Mucosa of stomach (tissue), 1 donor: ENCODE results near the gene TNNT1.

ENCODE experiments used
- H3K27me3 ChIP-seq: one replicate; pipeline ENCODE4 v1.7.0; 2013; ENCODE audit warnings: mild to moderate bottlenecking, low read length; ENCODE audit not compliant: control insufficient read depth, insufficient read depth
- H3K36me3 ChIP-seq: one replicate; pipeline ENCODE4 v1.7.0; 2013; ENCODE audit warnings: low read length; ENCODE audit not compliant: control insufficient read depth, insufficient read depth
- H3K4me1 ChIP-seq: one replicate; pipeline ENCODE4 v1.7.0; 2013; ENCODE audit warnings: mild to moderate bottlenecking, low read length; ENCODE audit not compliant: control insufficient read depth, insufficient read depth
- H3K4me3 ChIP-seq: one replicate; pipeline ENCODE4 v1.7.0; 2013; ENCODE audit warnings: low read length
- H3K9ac ChIP-seq: one replicate; pipeline ENCODE4 v1.7.0; 2013; ENCODE audit warnings: mild to moderate bottlenecking, low read length, moderate library complexity
- H3K9me3 ChIP-seq: one replicate; pipeline ENCODE4 v1.7.0; 2013; ENCODE audit warnings: mild to moderate bottlenecking, low read length, moderate library complexity; ENCODE audit not compliant: control insufficient read depth
- donor health status: Pancreatic carcinoma.

The TNNT1 gene

GRCh38 chr19:55147545-55148251, 1.3 kb downstream of the TNNT1 start:
- no peaks in the 10 kb centered on the region for H3K36me3 ChIP-seq
- peaks cover 56% of the 10 kb centered on the region for H3K27me3 ChIP-seq
- no peaks in the 10 kb centered on the region for H3K9me3 ChIP-seq
- no peaks in the 10 kb centered on the region for H3K4me1 ChIP-seq
- H3K4me3 ChIP-seq, result no peak overlapping the region
- H3K9ac ChIP-seq, result no peak overlapping the region

GRCh38 chr19:55146705-55147273, 2.2 kb downstream of the TNNT1 start:
- Histone ChIP-seq H3K36me3 (no peaks in the 10 kb centered on the region), H3K4me1 (no peaks in the 10 kb centered on the region), H3K27me3 (peaks cover 58% of the 10 kb centered on the region), H3K9me3 (no peaks in the 10 kb centered on the region), H3K9ac (no peak overlapping the region), H3K4me3 (no peak overlapping the region)

- H3K9ac ChIP-seq, result no peak overlapping the region
- H3K4me1 ChIP-seq, result no peaks in the 10 kb centered on the region
- no peaks in the 10 kb centered on the region for H3K9me3 ChIP-seq
- peaks cover 64% of the 10 kb centered on the region for H3K27me3 ChIP-seq
- H3K36me3 ChIP-seq, result no peaks in the 10 kb centered on the region
- no peak overlapping the region for H3K4me3 ChIP-seq
These were observed 2.8 kb downstream of the TNNT1 start for GRCh38 chr19:55146078-55146704.

- H3K4me1 ChIP-seq, result no peaks in the 10 kb centered on the region
- peaks cover 66% of the 10 kb centered on the region for H3K27me3 ChIP-seq
- H3K36me3 ChIP-seq, result no peaks in the 10 kb centered on the region
- no peak overlapping the region for H3K9ac ChIP-seq
- no peaks in the 10 kb centered on the region for H3K9me3 ChIP-seq
- no peak overlapping the region for H3K4me3 ChIP-seq
These were observed 3.8 kb downstream of the TNNT1 start for GRCh38 chr19:55145232-55145631.

GRCh38 chr19:55141696-55142095, 7.3 kb downstream of the TNNT1 start:
- Histone ChIP-seq H3K4me1 (no peaks in the 10 kb centered on the region), H3K9me3 (no peaks in the 10 kb centered on the region), H3K27me3 (peaks cover 37% of the 10 kb centered on the region), H3K9ac (no peak overlapping the region), H3K4me3 (no peak overlapping the region), H3K36me3 (no peaks in the 10 kb centered on the region)

GRCh38 chr19:55137915-55138314, 11.1 kb downstream of the TNNT1 start:
- Histone ChIP-seq H3K9ac (no peak overlapping the region), H3K27me3 (peaks cover 23% of the 10 kb centered on the region), H3K36me3 (no peaks in the 10 kb centered on the region), H3K9me3 (no peaks in the 10 kb centered on the region), H3K4me3 (no peak overlapping the region), H3K4me1 (no peaks in the 10 kb centered on the region)

GRCh38 chr19:55136399-55137102, 12.5 kb downstream of the TNNT1 start:
- no peaks in the 10 kb centered on the region for H3K36me3 ChIP-seq
- H3K27me3 ChIP-seq, result peaks cover 24% of the 10 kb centered on the region
- H3K4me3 ChIP-seq, result no peak overlapping the region
- no peak overlapping the region for H3K9ac ChIP-seq
- H3K9me3 ChIP-seq, result no peaks in the 10 kb centered on the region
- H3K4me1 ChIP-seq, result no peaks in the 10 kb centered on the region

- peaks cover 16% of the 10 kb centered on the region for H3K27me3 ChIP-seq
- no peak overlapping the region for H3K4me3 ChIP-seq
- no peaks in the 10 kb centered on the region for H3K9me3 ChIP-seq
These were observed 14.3 kb downstream of the TNNT1 start for GRCh38 chr19:55134736-55135135.

GRCh38 chr19:55133639-55134444, 15.2 kb downstream of the TNNT1 start:
- Histone ChIP-seq H3K4me1 (no peaks in the 10 kb centered on the region), H3K9me3 (no peaks in the 10 kb centered on the region), H3K36me3 (no peaks in the 10 kb centered on the region), H3K4me3 (no peak overlapping the region), H3K9ac (no peak overlapping the region), H3K27me3 (peaks cover 16% of the 10 kb centered on the region)

More at GRCh38 chr19:55134736-55135135, 14.3 kb downstream of the TNNT1 start:
- Histone ChIP-seq H3K4me1 (no peaks in the 10 kb centered on the region), H3K36me3 (no peaks in the 10 kb centered on the region), H3K9ac (no peak overlapping the region)

GRCh38 chr19:55132453-55133129, 16.4 kb downstream of the TNNT1 start:
- Histone ChIP-seq H3K27me3 (peaks cover 16% of the 10 kb centered on the region), H3K4me1 (no peaks in the 10 kb centered on the region), H3K4me3 (no peak overlapping the region)

GRCh38 chr19:55131421-55131820, 17.6 kb downstream of the TNNT1 start:
- H3K27me3 ChIP-seq, result peaks cover 16% of the 10 kb centered on the region

More at GRCh38 chr19:55132453-55133129, 16.4 kb downstream of the TNNT1 start:
- Histone ChIP-seq H3K36me3 (no peaks in the 10 kb centered on the region), H3K9ac (no peak overlapping the region), H3K9me3 (no peaks in the 10 kb centered on the region)

More at GRCh38 chr19:55131421-55131820, 17.6 kb downstream of the TNNT1 start:
- no peaks in the 10 kb centered on the region for H3K4me1 ChIP-seq
- H3K9me3 ChIP-seq, result no peaks in the 10 kb centered on the region
- no peaks in the 10 kb centered on the region for H3K36me3 ChIP-seq
- H3K4me3 ChIP-seq, result no peak overlapping the region
- no peak overlapping the region for H3K9ac ChIP-seq
